GM12878 (cell line): Measurements from ENCODE around the gene SEC24D.

Source experiments
- ATF7 ChIP-seq: fragments of 450-650 bp; IDR thresholded peaks from 2 replicates; pipeline ENCODE4 v1.6.1; 2016; ENCODE audit warnings: low read depth, mild to moderate bottlenecking
- CTCF ChIP-seq, 3 experiments: IDR thresholded peaks in 2 of 3; conservative IDR thresholded peaks in 1 of 3; 2 replicates each; pipeline ENCODE4 v1.5.1; 2011; ENCODE audit warnings: low read depth in 3 of 3, low read length in 3 of 3, mild to moderate bottlenecking in 3 of 3, control low read depth in 2 of 3, moderate library complexity in 2 of 3, inconsistent platforms in 1 of 3, mixed read lengths in 1 of 3; ENCODE audit not compliant: control insufficient read depth in 2 of 3, insufficient read depth in 1 of 3; ENCODE audit errors: extremely low read depth in 1 of 3
- HDAC6 ChIP-seq: fragments of 200-600 bp; sonication (generic); IDR thresholded peaks from one replicate; pipeline ENCODE4 v1.8.0; 2017; ENCODE audit warnings: antibody characterized with exemption; ENCODE audit not compliant: unreplicated experiment
- RAD21 ChIP-seq: IDR thresholded peaks from 2 replicates; pipeline ENCODE4 v1.6.1; 2011; ENCODE audit warnings: mild to moderate bottlenecking, low read depth, low read length, moderate library complexity; ENCODE audit not compliant: insufficient read depth
- REST ChIP-seq: IDR thresholded peaks from 2 replicates; pipeline ENCODE4 v1.6.1; 2012; ENCODE audit warnings: mild to moderate bottlenecking, low read depth, low read length
- SMC3 ChIP-seq: IDR thresholded peaks from 2 replicates; pipeline ENCODE4 v1.6.1; 2011; ENCODE audit warnings: low read length, improper control_type of control experiment, borderline replicate concordance
- TBL1XR1 ChIP-seq: IDR thresholded peaks from 2 replicates; pipeline ENCODE4 v1.6.1; 2012; ENCODE audit warnings: low read depth, low read length, improper control_type of control experiment

DNA sequence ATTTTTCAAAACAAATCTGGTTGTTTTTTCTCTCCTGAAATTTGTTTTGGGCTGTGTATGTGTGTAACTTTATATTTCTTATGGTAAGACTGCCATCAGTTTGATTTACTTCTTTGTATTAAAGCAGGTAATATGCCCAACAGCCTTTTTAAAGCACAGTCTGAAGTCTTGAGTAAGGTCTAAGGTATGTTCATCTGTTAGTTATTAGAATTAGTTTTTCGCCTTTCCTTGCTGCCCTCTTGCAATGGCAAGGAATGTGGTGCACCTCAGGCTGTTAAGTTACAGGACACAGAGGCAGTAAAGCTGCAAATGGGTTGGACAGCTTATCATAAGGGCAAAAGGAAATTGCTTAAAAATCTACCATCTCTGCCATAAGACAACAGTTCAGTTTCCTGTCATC lies 79.0 kb downstream of the SEC24D start:
- TF ChIP-seq CTCF (IDR thresholded peaks at IDR 0.05 in 2 of 3, conservative IDR thresholded peaks at IDR 0.05 in 1 of 3; ENCODE audit: control insufficient read depth in 2 of 3, extremely low read depth in 1 of 3, insufficient read depth in 1 of 3, low read depth in 3 of 3, low read length in 3 of 3) (no peak), TBL1XR1 (no peak), SMC3 (no peak), REST (no peak), ATF7 (no peak), HDAC6 (no peak), RAD21 (no peak)
